ENCODE measurements around the gene PRDM16.

GRCh38 chr1:3175486-3175885, 106.5 kb downstream of the PRDM16 start:
- TF ChIP-seq CTCF (IDR thresholded peaks at IDR 0.05) (no peak), POLR2A (IDR thresholded peaks at IDR 0.05) (no peak)
